Liver (tissue), 9 donors: ENCODE results near the gene TOMM22. TPM values are rescaled to one million over a fixed set of nuclear protein-coding genes. Genes with fewer than 3 reads are reported as not detected.

Source experiments
- DNase-seq: peaks from one replicate; pipeline ENCODE4 v3.0.0-alpha.2; 2017; ENCODE audit warnings: low spot score
- H3K27ac ChIP-seq, 2 donors: one replicate each; pipeline ENCODE4 v1.7.0; 2013; ENCODE audit warnings: inconsistent platforms in 2 of 2, low read length in 2 of 2, control low read depth in 1 of 2, low read depth in 1 of 2, mild to moderate bottlenecking in 1 of 2
- H3K27me3 ChIP-seq, 4 donors: one replicate each; pipeline versions ENCODE4 v1.6.1 to v1.7.0; 2013; ENCODE audit warnings: low read length in 3 of 4, inconsistent platforms in 1 of 4, mild to moderate bottlenecking in 1 of 4, moderate library complexity in 1 of 4; ENCODE audit not compliant: control insufficient read depth in 4 of 4, insufficient read depth in 4 of 4
- H3K36me3 ChIP-seq, 4 donors: one replicate each; pipeline versions ENCODE4 v1.6.1 to v1.7.0; 2013; ENCODE audit warnings: low read length in 3 of 4, mild to moderate bottlenecking in 3 of 4, low read depth in 1 of 4, moderate library complexity in 1 of 4; ENCODE audit not compliant: control insufficient read depth in 4 of 4, insufficient read depth in 3 of 4
- H3K4me1 ChIP-seq, 4 donors: one replicate each; pipeline versions ENCODE4 v1.6.1 to v1.7.0; 2013; ENCODE audit warnings: low read length in 3 of 4, mild to moderate bottlenecking in 3 of 4, moderate library complexity in 1 of 4; ENCODE audit not compliant: control insufficient read depth in 4 of 4, insufficient read depth in 4 of 4
- H3K4me3 ChIP-seq, 3 donors: one replicate each; pipeline versions ENCODE4 v1.6.1 to v1.7.0; 2013; ENCODE audit warnings: low read length in 3 of 3, control low read depth in 1 of 3, low read depth in 1 of 3, mild to moderate bottlenecking in 1 of 3
- H3K9ac ChIP-seq, 2 donors: one replicate each; pipeline ENCODE4 v1.7.0; 2013; ENCODE audit warnings: low read length in 2 of 2, mild to moderate bottlenecking in 2 of 2, moderate library complexity in 2 of 2, control low read depth in 1 of 2, low read depth in 1 of 2
- H3K9me3 ChIP-seq, 4 donors: one replicate each; pipeline versions ENCODE4 v1.6.1 to v1.7.0; 2013; ENCODE audit warnings: low read length in 3 of 4; ENCODE audit not compliant: control insufficient read depth in 4 of 4
- CTCF ChIP-seq: fragments of 150-350 bp; IDR thresholded peaks from 2 replicates; pipeline ENCODE4 v1.5.1; 2017; ENCODE audit warnings: improper control_type of control experiment, low read depth, low read length; ENCODE audit not compliant: missing input control
- EGR1 ChIP-seq, 2 donors: IDR thresholded peaks; 2 replicates each; pipeline ENCODE4 v1.6.1; 2016 to 2018; ENCODE audit warnings: antibody characterized with exemption in 2 of 2, low read depth in 2 of 2
- FOXA1 ChIP-seq: IDR thresholded peaks from 2 replicates; pipeline ENCODE4 v1.6.1; 2016; ENCODE audit warnings: antibody characterized with exemption
- FOXA2 ChIP-seq: IDR thresholded peaks from 2 replicates; pipeline ENCODE4 v1.6.1; 2016; ENCODE audit warnings: antibody characterized with exemption
- GABPA ChIP-seq, 2 donors: IDR thresholded peaks in 1 of 2; conservative IDR thresholded peaks in 1 of 2; 2 replicates each; pipeline ENCODE4 v1.6.1; 2016; ENCODE audit warnings: antibody characterized with exemption in 2 of 2, mild to moderate bottlenecking in 1 of 2, moderate library complexity in 1 of 2
- HNF4A ChIP-seq, 2 donors: conservative IDR thresholded peaks; 2 replicates each; pipeline ENCODE4 v1.6.1; 2016; ENCODE audit warnings: antibody characterized with exemption in 2 of 2, mild to moderate bottlenecking in 2 of 2
- JUND ChIP-seq, 2 donors: IDR thresholded peaks; 2 replicates each; pipeline ENCODE4 v1.6.1; 2016; ENCODE audit warnings: antibody characterized with exemption in 2 of 2
- NR2F2 ChIP-seq: IDR thresholded peaks from 2 replicates; pipeline ENCODE4 v1.6.1; 2016; ENCODE audit warnings: antibody characterized with exemption
- RAD21 ChIP-seq, 2 donors: IDR thresholded peaks; 2 replicates each; pipeline ENCODE4 v1.6.1; 2016; ENCODE audit warnings: antibody characterized with exemption in 2 of 2, mild to moderate bottlenecking in 2 of 2
- RXRA ChIP-seq, 2 donors: IDR thresholded peaks; 2 replicates each; pipeline ENCODE4 v1.6.1; 2017 to 2018; ENCODE audit warnings: antibody characterized with exemption in 2 of 2, mild to moderate bottlenecking in 1 of 2
- TAF1 ChIP-seq: conservative IDR thresholded peaks from 2 replicates; pipeline ENCODE4 v1.6.1; 2016; ENCODE audit warnings: antibody characterized with exemption, mild to moderate bottlenecking
- YY1 ChIP-seq: IDR thresholded peaks from 2 replicates; pipeline ENCODE4 v1.6.1; 2016; ENCODE audit warnings: antibody characterized with exemption, mild to moderate bottlenecking
- WGBS: extraction: QIAGEN DNeasy Blood & Tissue Kit; methylation state at CpG from one replicate; pipeline ENCODE4 v1.1.7; 2013; 5-methylcytosine and 5-hydroxymethylcytosine counted together
- polyA plus RNA-seq, 2 donors: library from polyadenylated mRNA; stranded (reverse) in 1 of 2; unstranded in 1 of 2; fragments of 200-250 nt in 1 of 2; fragments of >200 nt in 1 of 2; fragmentation: Nextera tagmentation in 1 of 2; extraction: Ambion mirVana in 1 of 2; gene quantifications; one replicate each; pipeline versions ENCODE4 v1.2.1 to v1.2.3, GENCODE V29; 2013 to 2015
- total RNA-seq, 2 donors: library from RNA; depleted of rRNA; stranded (reverse); fragments of >200 nt; gene quantifications; one replicate each; pipeline ENCODE4 v1.2.3, GENCODE V29; 2014
- TF ChIP-seq, protein P1 (sequence below): IDR thresholded peaks from 2 replicates; pipeline ENCODE4 v1.6.1; 2016; ENCODE audit warnings: antibody characterized with exemption, mild to moderate bottlenecking
- TF ChIP-seq, protein P2 (sequence below): IDR thresholded peaks from 2 replicates; pipeline ENCODE4 v1.6.1; 2016; ENCODE audit warnings: antibody characterized with exemption
- donor health status: healthy.
- donor health status: healthy.
- donor health status: healthy.
- donor health status: healthy.
- donor health status: healthy.

TOMM22 gene
- total and polyA plus RNA-seq, 4 donors, result 20.2 to 44.3 (median 21.3) TPM

DNA sequence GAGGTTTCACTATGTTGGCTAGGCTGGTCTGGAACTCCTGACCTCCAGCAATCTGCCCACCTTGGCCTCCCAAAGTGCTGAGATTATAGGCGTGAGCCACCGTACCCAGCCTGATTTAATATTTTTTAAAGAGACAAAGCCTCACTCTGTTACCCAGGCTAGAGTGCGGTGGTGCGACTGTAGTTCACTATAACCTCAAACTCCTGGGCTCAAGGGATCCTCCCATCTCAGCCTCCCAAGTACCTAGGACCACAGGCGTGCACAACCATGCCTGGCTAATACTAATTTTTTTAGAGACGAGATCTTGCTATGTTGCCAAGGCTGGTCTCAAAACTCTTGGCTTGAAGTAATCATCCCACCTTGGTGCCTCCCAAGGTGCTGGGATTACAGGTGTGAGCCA lies 37.4 kb downstream of the TOMM22 start:
- Histone ChIP-seq H3K27ac (no peak overlapping the region), H3K9me3 (no peaks in the 10 kb centered on the region), H3K9ac (no peak overlapping the region), H3K4me3 (no peak overlapping the region), H3K36me3 (peaks cover 9 to 58% (median 40%) of the 10 kb centered on the region in 4 donors), H3K27me3 (no peaks in the 10 kb centered on the region), H3K4me1 (no peaks in the 10 kb centered on the region)
- DNase-seq, result no peak
- WGBS, result 93% methylated on average over 6 of the region's 6 CpGs
- TF ChIP-seq RXRA (IDR thresholded peaks at IDR 0.05) (no peak), EGR1 (IDR thresholded peaks at IDR 0.05; ENCODE audit: low read depth in 2 of 2) (no peak), HNF4A (conservative IDR thresholded peaks at IDR 0.05) (no peak), TAF1 (no peak), GABPA (IDR thresholded peaks at IDR 0.05 in 1 of 2, conservative IDR thresholded peaks at IDR 0.05 in 1 of 2) (no peak), JUND (IDR thresholded peaks at IDR 0.05) (no peak)

DNA sequence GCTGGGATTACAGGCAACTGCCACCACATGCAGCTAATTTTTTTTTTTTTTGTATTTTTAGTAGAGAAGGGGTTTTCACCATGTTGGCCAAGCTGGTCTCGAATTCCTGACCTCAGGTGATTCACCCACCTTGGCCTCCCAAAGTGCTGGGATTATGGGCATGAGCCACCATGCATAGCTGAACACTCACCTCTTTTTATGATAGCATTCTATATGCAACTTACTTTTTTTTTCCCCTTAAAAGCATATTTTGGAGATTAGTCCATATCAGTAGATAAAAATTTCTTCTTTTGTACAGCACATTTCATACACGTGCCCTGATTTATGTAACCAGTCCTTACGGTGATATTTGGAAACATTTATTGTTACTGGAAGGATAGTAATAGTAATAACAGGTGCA lies 38.6 kb downstream of the TOMM22 start:
- no peak overlapping the region for H3K4me3 ChIP-seq
- H3K36me3 ChIP-seq, result peaks cover 12 to 68% (median 52%) of the 10 kb centered on the region in 4 donors
- H3K4me1 ChIP-seq, result no peaks in the 10 kb centered on the region
- no peaks in the 10 kb centered on the region for H3K27me3 ChIP-seq
- DNase-seq, result no peak
- TF ChIP-seq HNF4A (conservative IDR thresholded peaks at IDR 0.05) (no peak), TAF1 (no peak), RXRA (IDR thresholded peaks at IDR 0.05) (no peak), CTCF (no peak), FOXA1 (no peak), EGR1 (IDR thresholded peaks at IDR 0.05; ENCODE audit: low read depth in 2 of 2) (no peak), YY1 (no peak), JUND (IDR thresholded peaks at IDR 0.05) (no peak), RAD21 (IDR thresholded peaks at IDR 0.05) (no peak), FOXA2 (no peak), NR2F2 (no peak)
- TF ChIP-seq, protein P1, sequence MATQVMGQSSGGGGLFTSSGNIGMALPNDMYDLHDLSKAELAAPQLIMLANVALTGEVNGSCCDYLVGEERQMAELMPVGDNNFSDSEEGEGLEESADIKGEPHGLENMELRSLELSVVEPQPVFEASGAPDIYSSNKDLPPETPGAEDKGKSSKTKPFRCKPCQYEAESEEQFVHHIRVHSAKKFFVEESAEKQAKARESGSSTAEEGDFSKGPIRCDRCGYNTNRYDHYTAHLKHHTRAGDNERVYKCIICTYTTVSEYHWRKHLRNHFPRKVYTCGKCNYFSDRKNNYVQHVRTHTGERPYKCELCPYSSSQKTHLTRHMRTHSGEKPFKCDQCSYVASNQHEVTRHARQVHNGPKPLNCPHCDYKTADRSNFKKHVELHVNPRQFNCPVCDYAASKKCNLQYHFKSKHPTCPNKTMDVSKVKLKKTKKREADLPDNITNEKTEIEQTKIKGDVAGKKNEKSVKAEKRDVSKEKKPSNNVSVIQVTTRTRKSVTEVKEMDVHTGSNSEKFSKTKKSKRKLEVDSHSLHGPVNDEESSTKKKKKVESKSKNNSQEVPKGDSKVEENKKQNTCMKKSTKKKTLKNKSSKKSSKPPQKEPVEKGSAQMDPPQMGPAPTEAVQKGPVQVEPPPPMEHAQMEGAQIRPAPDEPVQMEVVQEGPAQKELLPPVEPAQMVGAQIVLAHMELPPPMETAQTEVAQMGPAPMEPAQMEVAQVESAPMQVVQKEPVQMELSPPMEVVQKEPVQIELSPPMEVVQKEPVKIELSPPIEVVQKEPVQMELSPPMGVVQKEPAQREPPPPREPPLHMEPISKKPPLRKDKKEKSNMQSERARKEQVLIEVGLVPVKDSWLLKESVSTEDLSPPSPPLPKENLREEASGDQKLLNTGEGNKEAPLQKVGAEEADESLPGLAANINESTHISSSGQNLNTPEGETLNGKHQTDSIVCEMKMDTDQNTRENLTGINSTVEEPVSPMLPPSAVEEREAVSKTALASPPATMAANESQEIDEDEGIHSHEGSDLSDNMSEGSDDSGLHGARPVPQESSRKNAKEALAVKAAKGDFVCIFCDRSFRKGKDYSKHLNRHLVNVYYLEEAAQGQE, result no peak
- TF ChIP-seq, protein P2, sequence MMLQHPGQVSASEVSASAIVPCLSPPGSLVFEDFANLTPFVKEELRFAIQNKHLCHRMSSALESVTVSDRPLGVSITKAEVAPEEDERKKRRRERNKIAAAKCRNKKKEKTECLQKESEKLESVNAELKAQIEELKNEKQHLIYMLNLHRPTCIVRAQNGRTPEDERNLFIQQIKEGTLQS, result no peak
- no peaks in the 10 kb centered on the region for H3K9me3 ChIP-seq
- H3K27ac ChIP-seq, result no peak overlapping the region
- 98% methylated on average over 3 of the region's 3 CpGs for WGBS
- no peak overlapping the region for H3K9ac ChIP-seq
